Liver (tissue), 9 donors: Measurements from ENCODE around the gene TBX1. TPM values are rescaled to one million over a fixed set of nuclear protein-coding genes. Genes with fewer than 3 reads are reported as not detected.

Experiments used
- DNase-seq: peaks from one replicate; pipeline ENCODE4 v3.0.0-alpha.2; 2017; ENCODE audit warnings: low spot score
- H3K27ac ChIP-seq, 2 donors: one replicate each; pipeline ENCODE4 v1.7.0; 2013; ENCODE audit warnings: inconsistent platforms in 2 of 2, low read length in 2 of 2, control low read depth in 1 of 2, low read depth in 1 of 2, mild to moderate bottlenecking in 1 of 2
- H3K27me3 ChIP-seq, 4 donors: one replicate each; pipeline versions ENCODE4 v1.6.1 to v1.7.0; 2013; ENCODE audit warnings: low read length in 3 of 4, inconsistent platforms in 1 of 4, mild to moderate bottlenecking in 1 of 4, moderate library complexity in 1 of 4; ENCODE audit not compliant: control insufficient read depth in 4 of 4, insufficient read depth in 4 of 4
- H3K36me3 ChIP-seq, 4 donors: one replicate each; pipeline versions ENCODE4 v1.6.1 to v1.7.0; 2013; ENCODE audit warnings: low read length in 3 of 4, mild to moderate bottlenecking in 3 of 4, low read depth in 1 of 4, moderate library complexity in 1 of 4; ENCODE audit not compliant: control insufficient read depth in 4 of 4, insufficient read depth in 3 of 4
- H3K4me1 ChIP-seq, 4 donors: one replicate each; pipeline versions ENCODE4 v1.6.1 to v1.7.0; 2013; ENCODE audit warnings: low read length in 3 of 4, mild to moderate bottlenecking in 3 of 4, moderate library complexity in 1 of 4; ENCODE audit not compliant: control insufficient read depth in 4 of 4, insufficient read depth in 4 of 4
- H3K4me3 ChIP-seq, 3 donors: one replicate each; pipeline versions ENCODE4 v1.6.1 to v1.7.0; 2013; ENCODE audit warnings: low read length in 3 of 3, control low read depth in 1 of 3, low read depth in 1 of 3, mild to moderate bottlenecking in 1 of 3
- H3K9ac ChIP-seq, 2 donors: one replicate each; pipeline ENCODE4 v1.7.0; 2013; ENCODE audit warnings: low read length in 2 of 2, mild to moderate bottlenecking in 2 of 2, moderate library complexity in 2 of 2, control low read depth in 1 of 2, low read depth in 1 of 2
- H3K9me3 ChIP-seq, 4 donors: one replicate each; pipeline versions ENCODE4 v1.6.1 to v1.7.0; 2013; ENCODE audit warnings: low read length in 3 of 4; ENCODE audit not compliant: control insufficient read depth in 4 of 4
- EGR1 ChIP-seq, 2 donors: IDR thresholded peaks; 2 replicates each; pipeline ENCODE4 v1.6.1; 2016 to 2018; ENCODE audit warnings: antibody characterized with exemption in 2 of 2, low read depth in 2 of 2
- FOXA1 ChIP-seq: IDR thresholded peaks from 2 replicates; pipeline ENCODE4 v1.6.1; 2016; ENCODE audit warnings: antibody characterized with exemption
- FOXA2 ChIP-seq: IDR thresholded peaks from 2 replicates; pipeline ENCODE4 v1.6.1; 2016; ENCODE audit warnings: antibody characterized with exemption
- GABPA ChIP-seq, 2 donors: IDR thresholded peaks in 1 of 2; conservative IDR thresholded peaks in 1 of 2; 2 replicates each; pipeline ENCODE4 v1.6.1; 2016; ENCODE audit warnings: antibody characterized with exemption in 2 of 2, mild to moderate bottlenecking in 1 of 2, moderate library complexity in 1 of 2
- HNF4A ChIP-seq, 2 donors: conservative IDR thresholded peaks; 2 replicates each; pipeline ENCODE4 v1.6.1; 2016; ENCODE audit warnings: antibody characterized with exemption in 2 of 2, mild to moderate bottlenecking in 2 of 2
- HNF4G ChIP-seq: IDR thresholded peaks from 2 replicates; pipeline ENCODE4 v1.6.1; 2016; ENCODE audit warnings: antibody characterized with exemption
- JUND ChIP-seq, 2 donors: IDR thresholded peaks; 2 replicates each; pipeline ENCODE4 v1.6.1; 2016; ENCODE audit warnings: antibody characterized with exemption in 2 of 2
- RAD21 ChIP-seq, 2 donors: IDR thresholded peaks; 2 replicates each; pipeline ENCODE4 v1.6.1; 2016; ENCODE audit warnings: antibody characterized with exemption in 2 of 2, mild to moderate bottlenecking in 2 of 2
- RXRA ChIP-seq, 2 donors: IDR thresholded peaks; 2 replicates each; pipeline ENCODE4 v1.6.1; 2017 to 2018; ENCODE audit warnings: antibody characterized with exemption in 2 of 2, mild to moderate bottlenecking in 1 of 2
- SP1 ChIP-seq: IDR thresholded peaks from 2 replicates; pipeline ENCODE4 v1.6.1; 2018; ENCODE audit warnings: antibody characterized with exemption, mild to moderate bottlenecking
- TAF1 ChIP-seq: conservative IDR thresholded peaks from 2 replicates; pipeline ENCODE4 v1.6.1; 2016; ENCODE audit warnings: antibody characterized with exemption, mild to moderate bottlenecking
- YY1 ChIP-seq: IDR thresholded peaks from 2 replicates; pipeline ENCODE4 v1.6.1; 2016; ENCODE audit warnings: antibody characterized with exemption, mild to moderate bottlenecking
- WGBS: extraction: QIAGEN DNeasy Blood & Tissue Kit; methylation state at CpG from one replicate; pipeline ENCODE4 v1.1.7; 2013; 5-methylcytosine and 5-hydroxymethylcytosine counted together
- polyA plus RNA-seq, 2 donors: library from polyadenylated mRNA; stranded (reverse) in 1 of 2; unstranded in 1 of 2; fragments of 200-250 nt in 1 of 2; fragments of >200 nt in 1 of 2; fragmentation: Nextera tagmentation in 1 of 2; extraction: Ambion mirVana in 1 of 2; gene quantifications; one replicate each; pipeline versions ENCODE4 v1.2.1 to v1.2.3, GENCODE V29; 2013 to 2015
- total RNA-seq, 2 donors: library from RNA; depleted of rRNA; stranded (reverse); fragments of >200 nt; gene quantifications; one replicate each; pipeline ENCODE4 v1.2.3, GENCODE V29; 2014
- TF ChIP-seq, protein P1 (sequence below): IDR thresholded peaks from 2 replicates; pipeline ENCODE4 v1.6.1; 2016; ENCODE audit warnings: antibody characterized with exemption, mild to moderate bottlenecking
- TF ChIP-seq, protein P2 (sequence below): fragments of 150-350 bp; IDR thresholded peaks from 2 replicates; pipeline ENCODE4 v1.5.1; 2017; ENCODE audit warnings: improper control_type of control experiment, low read depth, low read length; ENCODE audit not compliant: missing input control
- TF ChIP-seq, protein P3 (sequence below): IDR thresholded peaks from 2 replicates; pipeline ENCODE4 v1.6.1; 2016; ENCODE audit warnings: antibody characterized with exemption
- TF ChIP-seq, protein P4 (sequence below): IDR thresholded peaks from 2 replicates; pipeline ENCODE4 v1.6.1; 2016; ENCODE audit warnings: antibody characterized with exemption
- TF ChIP-seq, protein P5 (sequence below): IDR thresholded peaks from 2 replicates; pipeline ENCODE4 v1.6.1; 2016; ENCODE audit warnings: antibody characterized with exemption
- donor health status: healthy.
- donor health status: healthy.
- donor health status: healthy.
- donor health status: healthy.
- donor health status: healthy.

The TBX1 gene
- total and polyA plus RNA-seq, 4 donors, result 0.17 to 0.18 TPM; not detected in 2

DNA sequence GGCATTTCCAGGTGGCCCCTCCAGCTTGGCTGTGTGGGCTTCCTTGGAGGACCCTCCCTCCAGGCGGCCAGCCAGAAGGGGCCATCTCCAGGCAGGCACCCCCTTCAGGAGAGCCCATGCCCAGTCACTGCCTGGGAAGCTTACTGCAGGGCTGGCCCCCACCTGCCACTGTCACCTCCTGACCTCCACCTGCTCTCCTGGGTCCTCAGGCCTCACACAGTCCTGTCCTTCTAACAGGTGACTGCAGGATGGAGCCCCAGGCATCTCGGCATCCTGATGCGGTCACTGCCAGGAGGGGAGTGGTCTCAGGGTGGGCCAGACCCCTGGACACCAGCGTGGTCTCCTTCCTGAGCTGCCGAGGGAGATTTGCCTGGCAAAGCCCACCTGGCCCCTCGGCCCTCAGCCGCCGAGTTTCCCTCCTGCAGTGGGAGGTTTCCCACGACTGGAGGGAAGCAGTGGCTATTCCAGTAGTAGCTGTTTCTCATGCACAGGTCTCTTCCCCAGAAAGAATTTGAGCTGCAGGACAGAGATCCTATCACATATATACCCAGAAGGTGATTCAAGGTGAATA, 13.0 kb downstream of the TBX1 start:
- Histone ChIP-seq H3K4me1 (no peaks in the 10 kb centered on the region), H3K27me3 (peaks cover 0 to 5% (median 1%) of the 10 kb centered on the region in 4 donors), H3K9me3 (no peaks in the 10 kb centered on the region), H3K9ac (no peak overlapping the region), H3K27ac (no peak overlapping the region), H3K36me3 (no peaks in the 10 kb centered on the region), H3K4me3 (no peak overlapping the region)
- 78% methylated on average over 9 of the region's 9 CpGs for WGBS
- no peak for DNase-seq
- TF ChIP-seq, protein P1, sequence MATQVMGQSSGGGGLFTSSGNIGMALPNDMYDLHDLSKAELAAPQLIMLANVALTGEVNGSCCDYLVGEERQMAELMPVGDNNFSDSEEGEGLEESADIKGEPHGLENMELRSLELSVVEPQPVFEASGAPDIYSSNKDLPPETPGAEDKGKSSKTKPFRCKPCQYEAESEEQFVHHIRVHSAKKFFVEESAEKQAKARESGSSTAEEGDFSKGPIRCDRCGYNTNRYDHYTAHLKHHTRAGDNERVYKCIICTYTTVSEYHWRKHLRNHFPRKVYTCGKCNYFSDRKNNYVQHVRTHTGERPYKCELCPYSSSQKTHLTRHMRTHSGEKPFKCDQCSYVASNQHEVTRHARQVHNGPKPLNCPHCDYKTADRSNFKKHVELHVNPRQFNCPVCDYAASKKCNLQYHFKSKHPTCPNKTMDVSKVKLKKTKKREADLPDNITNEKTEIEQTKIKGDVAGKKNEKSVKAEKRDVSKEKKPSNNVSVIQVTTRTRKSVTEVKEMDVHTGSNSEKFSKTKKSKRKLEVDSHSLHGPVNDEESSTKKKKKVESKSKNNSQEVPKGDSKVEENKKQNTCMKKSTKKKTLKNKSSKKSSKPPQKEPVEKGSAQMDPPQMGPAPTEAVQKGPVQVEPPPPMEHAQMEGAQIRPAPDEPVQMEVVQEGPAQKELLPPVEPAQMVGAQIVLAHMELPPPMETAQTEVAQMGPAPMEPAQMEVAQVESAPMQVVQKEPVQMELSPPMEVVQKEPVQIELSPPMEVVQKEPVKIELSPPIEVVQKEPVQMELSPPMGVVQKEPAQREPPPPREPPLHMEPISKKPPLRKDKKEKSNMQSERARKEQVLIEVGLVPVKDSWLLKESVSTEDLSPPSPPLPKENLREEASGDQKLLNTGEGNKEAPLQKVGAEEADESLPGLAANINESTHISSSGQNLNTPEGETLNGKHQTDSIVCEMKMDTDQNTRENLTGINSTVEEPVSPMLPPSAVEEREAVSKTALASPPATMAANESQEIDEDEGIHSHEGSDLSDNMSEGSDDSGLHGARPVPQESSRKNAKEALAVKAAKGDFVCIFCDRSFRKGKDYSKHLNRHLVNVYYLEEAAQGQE, result no peak
- TF ChIP-seq, protein P2, sequence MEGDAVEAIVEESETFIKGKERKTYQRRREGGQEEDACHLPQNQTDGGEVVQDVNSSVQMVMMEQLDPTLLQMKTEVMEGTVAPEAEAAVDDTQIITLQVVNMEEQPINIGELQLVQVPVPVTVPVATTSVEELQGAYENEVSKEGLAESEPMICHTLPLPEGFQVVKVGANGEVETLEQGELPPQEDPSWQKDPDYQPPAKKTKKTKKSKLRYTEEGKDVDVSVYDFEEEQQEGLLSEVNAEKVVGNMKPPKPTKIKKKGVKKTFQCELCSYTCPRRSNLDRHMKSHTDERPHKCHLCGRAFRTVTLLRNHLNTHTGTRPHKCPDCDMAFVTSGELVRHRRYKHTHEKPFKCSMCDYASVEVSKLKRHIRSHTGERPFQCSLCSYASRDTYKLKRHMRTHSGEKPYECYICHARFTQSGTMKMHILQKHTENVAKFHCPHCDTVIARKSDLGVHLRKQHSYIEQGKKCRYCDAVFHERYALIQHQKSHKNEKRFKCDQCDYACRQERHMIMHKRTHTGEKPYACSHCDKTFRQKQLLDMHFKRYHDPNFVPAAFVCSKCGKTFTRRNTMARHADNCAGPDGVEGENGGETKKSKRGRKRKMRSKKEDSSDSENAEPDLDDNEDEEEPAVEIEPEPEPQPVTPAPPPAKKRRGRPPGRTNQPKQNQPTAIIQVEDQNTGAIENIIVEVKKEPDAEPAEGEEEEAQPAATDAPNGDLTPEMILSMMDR, result no peak
- TF ChIP-seq, protein P3, sequence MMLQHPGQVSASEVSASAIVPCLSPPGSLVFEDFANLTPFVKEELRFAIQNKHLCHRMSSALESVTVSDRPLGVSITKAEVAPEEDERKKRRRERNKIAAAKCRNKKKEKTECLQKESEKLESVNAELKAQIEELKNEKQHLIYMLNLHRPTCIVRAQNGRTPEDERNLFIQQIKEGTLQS, result no peak
- no peak for TF ChIP-seq RXRA (IDR thresholded peaks at IDR 0.05)
- no peak for TF ChIP-seq FOXA2
- TF ChIP-seq YY1, result no peak
- TF ChIP-seq GABPA (IDR thresholded peaks at IDR 0.05 in 1 of 2, conservative IDR thresholded peaks at IDR 0.05 in 1 of 2), result no peak
- no peak for TF ChIP-seq TAF1
- no peak for TF ChIP-seq HNF4G
- TF ChIP-seq, protein P4, sequence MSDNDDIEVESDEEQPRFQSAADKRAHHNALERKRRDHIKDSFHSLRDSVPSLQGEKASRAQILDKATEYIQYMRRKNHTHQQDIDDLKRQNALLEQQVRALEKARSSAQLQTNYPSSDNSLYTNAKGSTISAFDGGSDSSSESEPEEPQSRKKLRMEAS, result no peak
- TF ChIP-seq HNF4A (conservative IDR thresholded peaks at IDR 0.05), result no peak
- no peak for TF ChIP-seq JUND (IDR thresholded peaks at IDR 0.05)
- no peak for TF ChIP-seq SP1
- no peak for TF ChIP-seq EGR1 (IDR thresholded peaks at IDR 0.05; ENCODE audit: low read depth in 2 of 2)
- TF ChIP-seq, protein P5, sequence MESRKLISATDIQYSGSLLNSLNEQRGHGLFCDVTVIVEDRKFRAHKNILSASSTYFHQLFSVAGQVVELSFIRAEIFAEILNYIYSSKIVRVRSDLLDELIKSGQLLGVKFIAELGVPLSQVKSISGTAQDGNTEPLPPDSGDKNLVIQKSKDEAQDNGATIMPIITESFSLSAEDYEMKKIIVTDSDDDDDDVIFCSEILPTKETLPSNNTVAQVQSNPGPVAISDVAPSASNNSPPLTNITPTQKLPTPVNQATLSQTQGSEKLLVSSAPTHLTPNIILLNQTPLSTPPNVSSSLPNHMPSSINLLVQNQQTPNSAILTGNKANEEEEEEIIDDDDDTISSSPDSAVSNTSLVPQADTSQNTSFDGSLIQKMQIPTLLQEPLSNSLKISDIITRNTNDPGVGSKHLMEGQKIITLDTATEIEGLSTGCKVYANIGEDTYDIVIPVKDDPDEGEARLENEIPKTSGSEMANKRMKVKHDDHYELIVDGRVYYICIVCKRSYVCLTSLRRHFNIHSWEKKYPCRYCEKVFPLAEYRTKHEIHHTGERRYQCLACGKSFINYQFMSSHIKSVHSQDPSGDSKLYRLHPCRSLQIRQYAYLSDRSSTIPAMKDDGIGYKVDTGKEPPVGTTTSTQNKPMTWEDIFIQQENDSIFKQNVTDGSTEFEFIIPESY, result no peak
- no peak for TF ChIP-seq FOXA1
- no peak for TF ChIP-seq RAD21 (IDR thresholded peaks at IDR 0.05)
